Measurements from ENCODE around the gene TUBGCP2.
"Not testable (repeated sequence)": the region's sequence is repeated elsewhere in the genome, so short reads cannot be mapped to it uniquely, and the experiment has no call there.

The TUBGCP2 gene

GRCh38 chr10:133249975-133250754, 58.5 kb downstream of the TUBGCP2 start:
- DNase-seq (ENCODE audit: low read depth in 2 of 3, low spot score in 2 of 3), result no peak

DNA sequence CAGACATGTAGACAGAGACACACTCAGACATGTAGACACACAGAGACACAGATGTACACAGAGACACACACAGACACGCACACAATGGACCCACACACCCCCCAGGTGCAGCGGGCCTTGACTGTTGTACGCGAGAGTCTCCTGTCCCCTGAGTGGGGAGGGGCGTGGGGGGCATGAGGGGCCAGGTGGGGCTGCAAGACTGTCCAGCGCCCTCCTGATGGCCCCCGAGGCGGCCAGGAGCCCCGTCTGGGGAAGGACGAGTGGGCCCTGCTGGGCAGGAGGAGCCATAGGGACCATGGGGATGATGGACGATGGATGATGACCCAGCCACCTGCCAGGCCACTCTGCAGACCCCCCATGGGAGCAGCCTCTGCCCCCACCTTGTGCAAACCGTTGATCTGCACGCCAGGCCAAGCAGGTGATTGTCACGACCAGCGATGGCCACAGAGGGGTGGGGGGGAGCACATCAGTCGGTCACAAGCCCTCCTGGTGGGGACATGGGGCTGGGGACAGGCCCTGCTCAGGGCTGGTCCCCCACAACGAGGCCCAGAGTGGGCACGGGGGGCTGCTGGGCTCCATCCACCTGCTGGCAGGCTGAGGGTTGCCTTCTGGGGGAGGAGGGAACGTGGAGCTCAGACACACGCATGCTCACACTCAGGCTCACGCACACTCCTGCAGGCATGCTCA, 59.4 kb downstream of the TUBGCP2 start:
- no peak for DNase-seq (ENCODE audit: low read depth in 2 of 3, low spot score in 2 of 3)

DNA sequence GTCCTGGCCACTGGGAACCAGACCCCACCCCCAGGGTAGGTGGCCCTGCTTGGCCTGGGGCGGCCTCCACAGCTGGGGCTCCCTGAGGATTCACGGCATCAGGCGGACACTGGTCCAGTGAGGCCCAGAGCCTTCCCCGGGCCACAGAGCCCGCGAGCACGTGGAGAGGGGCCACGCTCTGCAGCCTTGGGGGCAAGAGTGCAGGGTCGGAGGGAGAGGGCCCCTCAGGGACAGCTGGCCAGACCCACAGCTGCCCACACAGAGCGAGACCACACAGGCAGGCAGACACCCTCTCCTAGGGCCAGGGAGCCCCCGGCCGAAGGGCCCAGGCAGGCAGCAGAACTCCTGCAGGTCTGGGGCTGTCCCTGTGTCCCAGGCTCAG, 60.3 kb downstream of the TUBGCP2 start:
- DNase-seq (ENCODE audit: low read depth in 2 of 3, low spot score in 2 of 3), result no peak

DNA sequence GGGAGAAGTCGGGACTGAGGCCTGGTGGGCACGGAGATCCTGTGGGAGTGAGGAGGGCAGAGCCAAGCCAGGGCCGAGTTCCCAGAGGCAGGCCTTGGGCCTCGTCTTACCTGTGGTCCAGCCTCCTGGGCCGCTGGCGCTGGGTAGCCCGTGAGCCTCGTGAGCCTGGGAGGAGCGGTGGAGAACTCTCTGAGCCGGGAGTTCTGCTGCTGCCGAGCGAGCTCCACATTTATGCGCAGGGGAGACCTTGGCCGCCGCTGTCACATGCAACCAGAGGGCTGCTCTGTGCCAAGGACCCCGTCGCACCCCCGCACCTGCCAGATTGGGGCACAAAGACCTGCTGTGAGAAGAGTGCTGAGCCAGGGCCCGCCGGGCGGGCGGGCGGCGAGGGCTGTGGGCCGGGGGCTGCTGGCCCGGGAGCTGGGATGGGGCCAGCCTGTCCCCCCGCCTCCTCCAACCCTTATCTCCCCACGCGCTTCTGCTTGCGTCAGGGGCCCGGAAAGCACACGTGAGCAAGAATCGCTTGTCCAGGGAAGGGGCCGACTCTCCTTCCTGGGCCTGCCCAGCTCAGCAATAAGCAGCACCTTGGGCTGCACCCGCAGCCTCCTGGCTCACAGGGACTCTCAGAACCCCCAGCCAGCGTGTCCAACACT, 60.9 kb downstream of the TUBGCP2 start:
- DNase-seq (ENCODE audit: low read depth in 2 of 3, low spot score in 2 of 3), result no peak

DNA sequence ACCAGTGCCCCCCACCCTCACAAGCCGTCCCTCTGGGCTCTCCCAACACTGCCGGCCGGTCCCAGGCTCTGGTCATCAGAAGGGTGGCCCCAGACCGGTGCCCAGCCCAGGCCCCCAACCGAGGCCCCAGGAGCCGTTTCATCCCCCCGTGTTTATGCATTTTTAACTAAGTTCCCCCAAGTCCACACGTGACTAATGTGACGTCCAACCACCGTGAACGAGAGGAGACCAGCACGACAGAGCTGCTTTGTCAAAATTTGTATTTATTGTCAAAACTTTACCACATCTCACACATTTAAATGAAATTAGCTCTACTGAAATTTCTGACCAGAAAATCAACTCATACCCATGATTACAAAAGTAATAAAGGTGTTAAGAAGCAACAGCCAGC, 62.4 kb downstream of the TUBGCP2 start:
- no peak for DNase-seq (ENCODE audit: low read depth in 2 of 3, low spot score in 2 of 3)

- DNase-seq (ENCODE audit: low read depth in 2 of 3, low spot score in 2 of 3), result no peak
Measured at GRCh38 chr10:133245439-133246235, 63.0 kb downstream of the TUBGCP2 start.

DNA sequence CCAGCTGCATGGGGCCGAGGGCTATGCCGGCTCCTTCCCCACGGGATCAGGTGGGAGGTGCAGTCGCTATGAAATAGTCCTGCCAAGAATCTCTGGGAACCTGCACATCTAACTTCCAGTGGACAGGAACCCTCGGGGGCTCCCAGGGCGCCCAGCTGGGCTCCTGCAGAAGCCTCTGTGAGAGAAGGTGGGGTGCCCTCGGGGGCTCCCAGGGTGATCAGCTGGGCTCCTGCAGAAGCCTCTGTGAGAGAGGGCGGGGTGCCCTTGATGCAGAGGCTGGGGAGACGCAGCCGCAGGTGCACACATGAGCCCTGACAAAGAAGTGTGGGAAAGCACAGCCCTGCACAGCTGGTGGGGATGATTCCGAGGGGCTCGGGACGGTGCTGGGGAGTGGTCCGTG, 65.1 kb downstream of the TUBGCP2 start:
- DNase-seq (ENCODE audit: low read depth in 2 of 3, low spot score in 2 of 3), result no peak

GRCh38 chr10:133242611-133243356, 65.9 kb downstream of the TUBGCP2 start:
- no peak for DNase-seq (ENCODE audit: low read depth in 2 of 3, low spot score in 2 of 3)

DNA sequence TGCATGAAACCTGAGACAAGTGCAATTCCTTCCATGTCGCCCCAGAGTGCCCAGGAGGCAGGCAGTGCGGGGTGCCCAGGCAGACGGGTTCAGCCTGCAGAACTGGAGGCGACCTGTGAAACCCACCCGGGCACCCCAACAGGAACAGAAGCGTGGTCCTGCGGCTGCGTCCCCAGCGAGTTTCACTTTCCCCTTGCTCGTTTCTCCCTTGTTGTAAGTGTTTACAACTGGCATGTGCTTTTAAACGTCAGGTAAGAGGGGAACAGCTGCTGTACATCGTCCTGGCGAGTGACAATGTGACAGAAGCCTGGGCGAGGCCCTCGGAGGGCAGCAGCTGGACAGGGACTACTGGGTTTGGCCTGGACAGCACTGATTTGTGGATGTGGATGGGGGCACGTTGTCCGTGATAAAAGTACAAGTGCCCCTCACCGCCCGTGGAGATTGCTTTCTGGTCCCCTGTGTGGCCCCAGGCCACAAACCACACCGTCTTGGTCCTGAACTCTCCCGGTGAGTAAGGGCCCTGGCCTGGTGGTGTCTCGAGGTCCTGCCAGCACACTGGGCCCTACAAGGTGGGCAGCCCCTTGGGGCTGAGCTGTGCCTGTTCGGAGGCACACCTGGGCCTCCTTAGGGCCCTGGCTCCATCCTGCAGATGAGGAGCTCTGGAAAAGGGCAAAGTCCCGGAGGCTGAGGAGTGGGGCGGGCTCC, 67.0 kb downstream of the TUBGCP2 start:
- no peak for DNase-seq (ENCODE audit: low read depth in 2 of 3, low spot score in 2 of 3)

- DNase-seq (ENCODE audit: low read depth in 2 of 3, low spot score in 2 of 3), result no peak
Measured at GRCh38 chr10:133239990-133240389, 68.7 kb downstream of the TUBGCP2 start.

DNA sequence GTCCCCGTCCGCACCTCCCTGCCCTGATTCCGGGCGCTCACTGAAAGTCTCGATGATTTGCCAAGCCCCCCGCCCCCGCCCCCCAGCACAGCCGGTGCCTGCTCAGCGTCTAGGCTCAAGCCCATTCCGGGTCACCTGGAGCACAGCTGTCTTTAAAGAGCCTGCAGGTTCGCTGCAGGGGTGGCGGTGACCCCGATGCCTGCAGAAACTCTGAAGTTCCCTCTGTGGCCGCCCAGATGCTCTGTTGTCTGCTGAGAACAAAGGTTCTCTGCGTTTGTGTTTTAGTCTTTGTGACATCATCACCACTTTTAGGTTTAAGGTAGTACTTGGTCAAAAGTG, 70.2 kb downstream of the TUBGCP2 start:
- no peak for DNase-seq (ENCODE audit: low read depth in 2 of 3, low spot score in 2 of 3)

- no peak for DNase-seq (ENCODE audit: low read depth in 2 of 3, low spot score in 2 of 3)
Measured at GRCh38 chr10:133237588-133238465, 70.8 kb downstream of the TUBGCP2 start, which contains the start of gene VENTX. TSS of gene VENTX (plus strand) at chr10:133237855. CDS start at chr10:133237915, 60 bp downstream.

GRCh38 chr10:133237241-133237587, 71.5 kb downstream of the TUBGCP2 start:
- no peak for DNase-seq (ENCODE audit: low read depth in 2 of 3, low spot score in 2 of 3)

DNA sequence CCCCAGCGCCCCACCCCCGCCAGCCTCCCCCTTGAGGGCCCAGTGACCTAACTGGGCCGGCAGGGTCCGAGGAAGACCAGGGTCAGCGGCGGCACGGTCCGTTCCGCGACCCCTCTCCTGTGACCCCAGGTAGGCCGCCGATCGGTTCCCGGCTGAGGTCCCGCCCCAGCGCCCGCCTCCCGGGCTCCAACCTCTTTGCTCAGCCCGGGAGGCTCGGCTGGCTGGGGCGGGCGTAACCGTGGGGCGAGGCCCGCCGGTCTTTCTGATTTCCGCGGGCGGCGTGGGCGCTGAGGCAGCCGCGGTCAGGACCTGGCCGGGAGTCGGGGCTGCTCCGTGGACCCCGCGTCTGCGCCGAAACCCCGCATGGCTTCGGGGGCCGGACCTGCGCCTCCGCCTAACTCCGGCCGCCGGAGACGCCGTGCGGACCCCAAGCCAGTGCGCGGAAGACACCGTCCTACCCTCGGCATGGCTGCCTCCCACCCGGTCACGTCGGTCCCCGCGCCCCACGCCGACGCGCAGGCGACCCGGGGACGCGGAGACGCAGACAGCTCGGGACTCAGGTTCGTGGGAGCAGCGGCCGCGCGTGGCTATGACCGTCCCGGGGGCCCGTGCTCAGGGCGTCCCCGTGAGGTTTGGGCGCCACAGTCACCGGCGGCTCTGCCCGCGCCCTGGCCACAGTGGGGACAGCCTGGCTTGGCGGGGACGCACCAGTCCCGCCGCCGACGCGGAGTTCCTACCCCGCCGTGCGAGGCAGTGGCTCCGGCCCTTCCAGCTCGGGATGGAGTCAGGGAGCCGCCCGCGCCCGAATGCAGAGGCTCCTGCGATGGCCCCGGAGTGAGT, 72.1 kb downstream of the TUBGCP2 start:
- DNase-seq (ENCODE audit: low read depth in 2 of 3, low spot score in 2 of 3), result no peak

DNA sequence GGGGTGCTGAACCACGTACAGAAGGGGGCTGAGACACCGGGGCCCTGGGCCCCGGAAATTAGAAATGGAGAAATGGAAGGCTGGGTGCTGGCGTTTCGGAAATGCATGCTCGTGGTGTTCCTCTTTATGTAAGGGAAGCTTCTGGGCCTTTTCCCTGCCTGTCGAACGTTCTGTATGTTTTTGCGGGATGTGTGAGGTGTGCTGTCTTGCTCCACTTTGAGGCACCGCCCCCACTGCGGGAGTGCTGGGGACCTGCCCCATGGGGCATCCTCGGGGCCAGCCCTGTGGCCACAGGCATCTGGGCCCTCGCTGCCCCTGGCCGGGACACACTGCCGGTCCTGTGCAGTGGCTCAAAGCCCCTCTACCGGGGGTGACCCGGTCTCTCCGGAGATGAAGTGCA, 72.7 kb downstream of the TUBGCP2 start:
- DNase-seq (ENCODE audit: low read depth in 2 of 3, low spot score in 2 of 3), result no peak

DNA sequence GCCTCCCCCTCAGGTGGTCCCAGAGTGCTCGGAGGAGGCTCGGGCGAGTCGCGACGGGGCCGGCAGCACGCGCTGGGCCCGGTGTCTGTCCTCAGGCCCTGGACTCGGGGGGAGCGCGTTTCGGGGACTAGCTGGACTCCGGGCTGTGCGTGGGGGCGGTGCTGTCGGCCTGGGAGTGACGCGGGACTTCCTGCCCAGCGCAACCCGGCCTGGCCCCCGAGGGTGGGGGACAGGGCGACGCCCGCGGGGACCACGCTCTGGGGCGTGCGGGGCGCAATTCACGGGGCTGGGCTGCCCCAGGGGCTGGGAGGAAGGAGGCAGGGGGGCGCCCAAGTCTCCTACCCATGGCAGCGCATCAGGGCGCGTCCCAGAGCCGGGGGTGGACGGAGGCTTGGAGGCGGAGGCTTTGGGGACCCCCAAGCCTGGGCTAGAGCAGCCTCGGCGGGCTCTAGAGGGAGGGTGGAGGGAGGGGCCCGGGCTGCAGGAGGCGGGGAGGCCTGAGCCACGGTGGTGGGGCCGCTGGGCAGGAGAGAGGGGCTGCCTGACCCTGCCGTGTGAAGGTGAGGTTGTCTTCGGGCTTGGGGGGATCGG, 73.3 kb downstream of the TUBGCP2 start:
- DNase-seq (ENCODE audit: low read depth in 2 of 3, low spot score in 2 of 3), result no peak

DNA sequence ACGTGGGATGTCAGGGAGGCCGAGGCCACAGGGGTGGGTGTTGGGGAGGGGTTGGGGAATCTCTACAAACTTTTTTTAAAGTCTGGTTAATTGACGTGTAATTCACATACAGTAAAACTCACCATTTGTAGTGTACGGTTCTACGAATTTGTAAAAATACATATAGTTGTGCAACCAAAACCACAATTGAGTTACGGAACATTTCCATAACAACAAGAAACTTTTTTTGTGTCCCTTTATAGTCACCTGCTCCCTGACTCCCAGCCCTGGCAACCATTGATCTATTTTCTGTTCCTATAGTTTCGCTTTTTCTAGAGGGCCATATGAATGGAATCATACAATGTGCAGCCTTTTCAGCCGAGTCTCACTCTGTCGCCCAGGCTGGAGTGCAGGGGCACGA, 73.9 kb downstream of the TUBGCP2 start:
- not testable (repeated sequence) for DNase-seq (ENCODE audit: low read depth in 2 of 3, low spot score in 2 of 3)

Measured in activated CD8-positive, alpha-beta memory T cell treated with anti-CD3 and anti-CD28 coated beads for 48 hours (primary cell).